GM23338 (cell line): ENCODE results near the gene EXOC4. TPM values are rescaled to one million over a fixed set of nuclear protein-coding genes. Genes with fewer than 3 reads are reported as not detected.

ENCODE experiments used
- ATAC-seq: fragments of 200-7000 bp; cut with Tn5 transposase; 3 replicates; pipeline ENCODE4 v1.9.1; 2020
- DNase-seq: peaks from one replicate; pipeline ENCODE4 v3.0.0-alpha.2; 2015; ENCODE audit warnings: low spot score
- H2AFZ ChIP-seq: fragments of 200-600 bp; sonication (generic); 2 replicates; pipeline ENCODE4 v1.8.0; 2016; ENCODE audit warnings: antibody characterized with exemption, mild to moderate bottlenecking, moderate library complexity
- H3F3A ChIP-seq: fragments of 200-600 bp; sonication (generic); replicated peaks from 2 replicates; pipeline ENCODE4 v1.8.0; 2017; ENCODE audit warnings: antibody characterized with exemption, mixed run types, low read depth
- H3K27ac ChIP-seq: fragments of 200-600 bp; sonication (generic); 2 replicates; pipeline ENCODE4 v1.6.1; 2016; ENCODE audit warnings: low read depth
- H3K27me3 ChIP-seq: fragments of 200-600 bp; sonication (generic); 2 replicates; pipeline ENCODE4 v1.8.0; 2016; ENCODE audit warnings: mild to moderate bottlenecking, mixed run types, moderate library complexity; ENCODE audit not compliant: insufficient read depth
- H3K36me3 ChIP-seq: fragments of 200-600 bp; sonication (generic); 2 replicates; pipeline ENCODE4 v1.8.0; 2016; ENCODE audit warnings: mild to moderate bottlenecking; ENCODE audit not compliant: insufficient read depth
- H3K4me1 ChIP-seq: fragments of 200-600 bp; sonication (generic); 2 replicates; pipeline ENCODE4 v1.8.0; 2016; ENCODE audit warnings: mild to moderate bottlenecking, moderate library complexity; ENCODE audit not compliant: insufficient read depth
- H3K4me2 ChIP-seq: fragments of 200-600 bp; sonication (generic); 2 replicates; pipeline ENCODE4 v1.7.1; 2017; ENCODE audit warnings: mixed run types
- H3K4me3 ChIP-seq: fragments of 200-600 bp; sonication (generic); 2 replicates; pipeline ENCODE4 v1.6.1; 2016; ENCODE audit warnings: mixed run types
- H3K79me2 ChIP-seq: fragments of 200-600 bp; sonication (generic); replicated peaks from 2 replicates; pipeline ENCODE4 v1.8.0; 2017; ENCODE audit warnings: mild to moderate bottlenecking; ENCODE audit not compliant: insufficient read depth
- H3K9me2 ChIP-seq: fragments of 200-600 bp; sonication (generic); 2 replicates; pipeline ENCODE4 v1.8.0; 2017; ENCODE audit not compliant: insufficient read depth
- H4K20me1 ChIP-seq: fragments of 200-600 bp; sonication (generic); replicated peaks from 2 replicates; pipeline ENCODE4 v1.8.0; 2017; ENCODE audit warnings: mild to moderate bottlenecking; ENCODE audit not compliant: insufficient read depth
- H3K27ac Mint-ChIP-seq: 2 replicates; pipeline ENCODE4 v1.8.0; 2020; ENCODE audit warnings: inconsistent platforms, mild to moderate bottlenecking, moderate library complexity, mixed read lengths
- H3K27me3 Mint-ChIP-seq: 3 replicates; pipeline ENCODE4 v1.8.0; 2022; ENCODE audit warnings: low read depth, mild to moderate bottlenecking, moderate library complexity, mixed read lengths, inconsistent platforms; ENCODE audit not compliant: insufficient read depth, poor library complexity
- H3K36me3 Mint-ChIP-seq: 3 replicates; pipeline ENCODE4 v1.8.0; 2021; ENCODE audit warnings: low read depth, mild to moderate bottlenecking, inconsistent platforms, moderate library complexity, mixed read lengths
- H3K4me1 Mint-ChIP-seq: 3 replicates; pipeline ENCODE4 v1.8.0; 2020; ENCODE audit warnings: mild to moderate bottlenecking, inconsistent platforms, mixed read lengths
- H3K4me3 Mint-ChIP-seq: 3 replicates; pipeline ENCODE4 v1.8.0; 2021; ENCODE audit warnings: moderate library complexity, mild to moderate bottlenecking, inconsistent platforms, mixed read lengths
- H3K9me3 Mint-ChIP-seq: 3 replicates; pipeline ENCODE4 v1.8.0; 2020; ENCODE audit warnings: moderate library complexity, mild to moderate bottlenecking, inconsistent platforms, mixed read lengths
- CREB1 ChIP-seq: fragments of 250-450 bp; sonication (Bioruptor Pico); IDR thresholded peaks from 2 replicates; pipeline ENCODE4 v1.5.0; 2020; ENCODE audit warnings: low read depth, mild to moderate bottlenecking, moderate library complexity
- EZH2 ChIP-seq: fragments of 200-600 bp; sonication (generic); IDR thresholded peaks from one replicate; pipeline ENCODE4 v1.8.0; 2017; ENCODE audit warnings: antibody characterized with exemption, mild to moderate bottlenecking, low read depth; ENCODE audit not compliant: unreplicated experiment
- EZH2phosphoT487 ChIP-seq: fragments of 200-600 bp; sonication (generic); IDR thresholded peaks from one replicate; pipeline ENCODE4 v1.8.1; 2018; ENCODE audit warnings: antibody characterized with exemption; ENCODE audit not compliant: unreplicated experiment
- JUNB ChIP-seq: IDR thresholded peaks from one replicate; pipeline ENCODE4 v1.6.1; 2016; ENCODE audit warnings: antibody characterized with exemption; ENCODE audit not compliant: unreplicated experiment
- NANOG ChIP-seq: IDR thresholded peaks from 2 replicates; pipeline ENCODE4 v1.6.1; 2016; ENCODE audit warnings: antibody characterized with exemption, borderline replicate concordance
- POLR2AphosphoS5 ChIP-seq: IDR thresholded peaks from 2 replicates; pipeline ENCODE4 v1.6.1; 2016; ENCODE audit warnings: antibody characterized with exemption, low read depth
- STAT1 ChIP-seq: IDR thresholded peaks from one replicate; pipeline ENCODE4 v1.6.1; 2016; ENCODE audit warnings: antibody characterized with exemption; ENCODE audit not compliant: unreplicated experiment
- ZNF114 ChIP-seq: fragments of 250-450 bp; sonication (Bioruptor Pico); IDR thresholded peaks from 2 replicates; pipeline ENCODE4 v1.5.0; 2020; ENCODE audit warnings: mild to moderate bottlenecking, moderate library complexity
- ZNF331 ChIP-seq: fragments of 250-450 bp; sonication (Bioruptor Pico); IDR thresholded peaks from 2 replicates; pipeline ENCODE4 v1.5.0; 2020; ENCODE audit warnings: low read depth, mild to moderate bottlenecking, moderate library complexity
- polyA plus RNA-seq: library from polyadenylated mRNA; unstranded; fragments of >200 nt; fragmentation: Nextera tagmentation; extraction: Ambion mirVana; gene quantifications from 2 replicates; pipeline ENCODE4 v1.2.1, GENCODE V29; 2016
- total RNA-seq: library from RNA; depleted of rRNA; stranded (reverse); fragments of >200 nt; shearing (Covaris generic); gene quantifications from 2 replicates; pipeline ENCODE4 v1.2.3, GENCODE V29; 2014
- TF ChIP-seq, protein P1 (sequence below): IDR thresholded peaks from one replicate; pipeline ENCODE4 v1.6.1; 2018; ENCODE audit warnings: antibody characterized with exemption; ENCODE audit not compliant: unreplicated experiment
- TF ChIP-seq, protein P2 (sequence below), 2 experiments: fragments of 200-600 bp in 1 of 2; sonication (generic) in 1 of 2; conservative IDR thresholded peaks; 2 replicates each; pipeline versions ENCODE4 v1.5.1 to v1.6.1; 2016 to 2017; ENCODE audit warnings: antibody characterized with exemption in 2 of 2, low read depth in 2 of 2, mild to moderate bottlenecking in 2 of 2, moderate library complexity in 1 of 2
- TF ChIP-seq, protein P3 (sequence below): fragments of 250-450 bp; sonication (Bioruptor Pico); IDR thresholded peaks from 2 replicates; pipeline ENCODE4 v1.5.0; 2020; ENCODE audit warnings: mild to moderate bottlenecking, moderate library complexity
- TF ChIP-seq, protein P4 (sequence below): IDR thresholded peaks from 2 replicates; pipeline ENCODE4 v1.6.1; 2016; ENCODE audit warnings: antibody characterized with exemption

Gene EXOC4
- total and polyA plus RNA-seq, 2 experiments from 2014 or later: 37.5 to 52.7 TPM

DNA sequence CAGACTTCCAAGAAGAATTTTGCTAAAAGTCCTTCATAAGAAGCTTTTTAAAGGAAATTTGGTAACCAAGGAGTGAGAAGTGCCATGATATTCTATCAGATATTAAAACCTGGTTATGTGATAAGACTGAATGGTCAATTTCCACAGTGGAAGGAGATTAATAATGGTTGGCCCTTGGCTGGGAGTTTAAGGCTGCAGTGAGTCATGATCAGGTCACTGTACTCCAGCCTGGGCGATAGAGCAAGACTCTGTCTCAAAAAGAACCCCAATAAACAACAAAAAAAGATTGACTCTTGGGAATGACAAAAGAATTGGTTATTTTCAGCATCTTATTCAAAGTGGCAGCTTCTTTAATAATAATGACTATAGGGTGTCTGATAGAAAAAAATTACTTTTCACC, 37.2 kb downstream of the EXOC4 start:
- ATAC-seq (no peak), DNase-seq (no peak)
- Mint-ChIP-seq H3K36me3 (peaks cover 13% of the 10 kb centered on the region), H3K9me3 (no peaks in the 10 kb centered on the region), H3K27me3 (no peaks in the 10 kb centered on the region), H3K27ac (no peak overlapping the region), H3K4me1 (peaks cover 11% of the 10 kb centered on the region; the same call in 2 of the 3 replicates), H3K4me3 (no peak overlapping the region)
- Histone ChIP-seq H2AFZ (no peak overlapping the region), H3F3A (no peaks in the 10 kb centered on the region), H3K4me1 (peaks cover 13% of the 10 kb centered on the region; the same call in 1 of the 2 replicates), H3K79me2 (0 out of 2 replicates have a peak, but pooled peaks cover 4% of the 10 kb centered on the region), H3K4me2 (no peak overlapping the region), H3K27ac (no peak overlapping the region), H3K4me3 (no peak overlapping the region), H4K20me1 (no peaks in the 10 kb centered on the region), H3K36me3 (peaks cover 4% of the 10 kb centered on the region; the same call in 1 of the 2 replicates), H3K27me3 (no peaks in the 10 kb centered on the region), H3K9me2 (no peaks in the 10 kb centered on the region)
- TF ChIP-seq, protein P1, sequence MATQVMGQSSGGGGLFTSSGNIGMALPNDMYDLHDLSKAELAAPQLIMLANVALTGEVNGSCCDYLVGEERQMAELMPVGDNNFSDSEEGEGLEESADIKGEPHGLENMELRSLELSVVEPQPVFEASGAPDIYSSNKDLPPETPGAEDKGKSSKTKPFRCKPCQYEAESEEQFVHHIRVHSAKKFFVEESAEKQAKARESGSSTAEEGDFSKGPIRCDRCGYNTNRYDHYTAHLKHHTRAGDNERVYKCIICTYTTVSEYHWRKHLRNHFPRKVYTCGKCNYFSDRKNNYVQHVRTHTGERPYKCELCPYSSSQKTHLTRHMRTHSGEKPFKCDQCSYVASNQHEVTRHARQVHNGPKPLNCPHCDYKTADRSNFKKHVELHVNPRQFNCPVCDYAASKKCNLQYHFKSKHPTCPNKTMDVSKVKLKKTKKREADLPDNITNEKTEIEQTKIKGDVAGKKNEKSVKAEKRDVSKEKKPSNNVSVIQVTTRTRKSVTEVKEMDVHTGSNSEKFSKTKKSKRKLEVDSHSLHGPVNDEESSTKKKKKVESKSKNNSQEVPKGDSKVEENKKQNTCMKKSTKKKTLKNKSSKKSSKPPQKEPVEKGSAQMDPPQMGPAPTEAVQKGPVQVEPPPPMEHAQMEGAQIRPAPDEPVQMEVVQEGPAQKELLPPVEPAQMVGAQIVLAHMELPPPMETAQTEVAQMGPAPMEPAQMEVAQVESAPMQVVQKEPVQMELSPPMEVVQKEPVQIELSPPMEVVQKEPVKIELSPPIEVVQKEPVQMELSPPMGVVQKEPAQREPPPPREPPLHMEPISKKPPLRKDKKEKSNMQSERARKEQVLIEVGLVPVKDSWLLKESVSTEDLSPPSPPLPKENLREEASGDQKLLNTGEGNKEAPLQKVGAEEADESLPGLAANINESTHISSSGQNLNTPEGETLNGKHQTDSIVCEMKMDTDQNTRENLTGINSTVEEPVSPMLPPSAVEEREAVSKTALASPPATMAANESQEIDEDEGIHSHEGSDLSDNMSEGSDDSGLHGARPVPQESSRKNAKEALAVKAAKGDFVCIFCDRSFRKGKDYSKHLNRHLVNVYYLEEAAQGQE: no peak
- TF ChIP-seq, protein P2, sequence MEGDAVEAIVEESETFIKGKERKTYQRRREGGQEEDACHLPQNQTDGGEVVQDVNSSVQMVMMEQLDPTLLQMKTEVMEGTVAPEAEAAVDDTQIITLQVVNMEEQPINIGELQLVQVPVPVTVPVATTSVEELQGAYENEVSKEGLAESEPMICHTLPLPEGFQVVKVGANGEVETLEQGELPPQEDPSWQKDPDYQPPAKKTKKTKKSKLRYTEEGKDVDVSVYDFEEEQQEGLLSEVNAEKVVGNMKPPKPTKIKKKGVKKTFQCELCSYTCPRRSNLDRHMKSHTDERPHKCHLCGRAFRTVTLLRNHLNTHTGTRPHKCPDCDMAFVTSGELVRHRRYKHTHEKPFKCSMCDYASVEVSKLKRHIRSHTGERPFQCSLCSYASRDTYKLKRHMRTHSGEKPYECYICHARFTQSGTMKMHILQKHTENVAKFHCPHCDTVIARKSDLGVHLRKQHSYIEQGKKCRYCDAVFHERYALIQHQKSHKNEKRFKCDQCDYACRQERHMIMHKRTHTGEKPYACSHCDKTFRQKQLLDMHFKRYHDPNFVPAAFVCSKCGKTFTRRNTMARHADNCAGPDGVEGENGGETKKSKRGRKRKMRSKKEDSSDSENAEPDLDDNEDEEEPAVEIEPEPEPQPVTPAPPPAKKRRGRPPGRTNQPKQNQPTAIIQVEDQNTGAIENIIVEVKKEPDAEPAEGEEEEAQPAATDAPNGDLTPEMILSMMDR (conservative IDR thresholded peaks at IDR 0.05; ENCODE audit: low read depth in 2 of 2): no peak
- TF ChIP-seq JUNB (no peak), POLR2AphosphoS5 (no peak), STAT1 (no peak), CREB1 (no peak), EZH2 (no peak), EZH2phosphoT487 (no peak), ZNF114 (CRISPR knock-in tag) (no peak), ZNF331 (no peak), NANOG (no peak)
- TF ChIP-seq, protein P3, sequence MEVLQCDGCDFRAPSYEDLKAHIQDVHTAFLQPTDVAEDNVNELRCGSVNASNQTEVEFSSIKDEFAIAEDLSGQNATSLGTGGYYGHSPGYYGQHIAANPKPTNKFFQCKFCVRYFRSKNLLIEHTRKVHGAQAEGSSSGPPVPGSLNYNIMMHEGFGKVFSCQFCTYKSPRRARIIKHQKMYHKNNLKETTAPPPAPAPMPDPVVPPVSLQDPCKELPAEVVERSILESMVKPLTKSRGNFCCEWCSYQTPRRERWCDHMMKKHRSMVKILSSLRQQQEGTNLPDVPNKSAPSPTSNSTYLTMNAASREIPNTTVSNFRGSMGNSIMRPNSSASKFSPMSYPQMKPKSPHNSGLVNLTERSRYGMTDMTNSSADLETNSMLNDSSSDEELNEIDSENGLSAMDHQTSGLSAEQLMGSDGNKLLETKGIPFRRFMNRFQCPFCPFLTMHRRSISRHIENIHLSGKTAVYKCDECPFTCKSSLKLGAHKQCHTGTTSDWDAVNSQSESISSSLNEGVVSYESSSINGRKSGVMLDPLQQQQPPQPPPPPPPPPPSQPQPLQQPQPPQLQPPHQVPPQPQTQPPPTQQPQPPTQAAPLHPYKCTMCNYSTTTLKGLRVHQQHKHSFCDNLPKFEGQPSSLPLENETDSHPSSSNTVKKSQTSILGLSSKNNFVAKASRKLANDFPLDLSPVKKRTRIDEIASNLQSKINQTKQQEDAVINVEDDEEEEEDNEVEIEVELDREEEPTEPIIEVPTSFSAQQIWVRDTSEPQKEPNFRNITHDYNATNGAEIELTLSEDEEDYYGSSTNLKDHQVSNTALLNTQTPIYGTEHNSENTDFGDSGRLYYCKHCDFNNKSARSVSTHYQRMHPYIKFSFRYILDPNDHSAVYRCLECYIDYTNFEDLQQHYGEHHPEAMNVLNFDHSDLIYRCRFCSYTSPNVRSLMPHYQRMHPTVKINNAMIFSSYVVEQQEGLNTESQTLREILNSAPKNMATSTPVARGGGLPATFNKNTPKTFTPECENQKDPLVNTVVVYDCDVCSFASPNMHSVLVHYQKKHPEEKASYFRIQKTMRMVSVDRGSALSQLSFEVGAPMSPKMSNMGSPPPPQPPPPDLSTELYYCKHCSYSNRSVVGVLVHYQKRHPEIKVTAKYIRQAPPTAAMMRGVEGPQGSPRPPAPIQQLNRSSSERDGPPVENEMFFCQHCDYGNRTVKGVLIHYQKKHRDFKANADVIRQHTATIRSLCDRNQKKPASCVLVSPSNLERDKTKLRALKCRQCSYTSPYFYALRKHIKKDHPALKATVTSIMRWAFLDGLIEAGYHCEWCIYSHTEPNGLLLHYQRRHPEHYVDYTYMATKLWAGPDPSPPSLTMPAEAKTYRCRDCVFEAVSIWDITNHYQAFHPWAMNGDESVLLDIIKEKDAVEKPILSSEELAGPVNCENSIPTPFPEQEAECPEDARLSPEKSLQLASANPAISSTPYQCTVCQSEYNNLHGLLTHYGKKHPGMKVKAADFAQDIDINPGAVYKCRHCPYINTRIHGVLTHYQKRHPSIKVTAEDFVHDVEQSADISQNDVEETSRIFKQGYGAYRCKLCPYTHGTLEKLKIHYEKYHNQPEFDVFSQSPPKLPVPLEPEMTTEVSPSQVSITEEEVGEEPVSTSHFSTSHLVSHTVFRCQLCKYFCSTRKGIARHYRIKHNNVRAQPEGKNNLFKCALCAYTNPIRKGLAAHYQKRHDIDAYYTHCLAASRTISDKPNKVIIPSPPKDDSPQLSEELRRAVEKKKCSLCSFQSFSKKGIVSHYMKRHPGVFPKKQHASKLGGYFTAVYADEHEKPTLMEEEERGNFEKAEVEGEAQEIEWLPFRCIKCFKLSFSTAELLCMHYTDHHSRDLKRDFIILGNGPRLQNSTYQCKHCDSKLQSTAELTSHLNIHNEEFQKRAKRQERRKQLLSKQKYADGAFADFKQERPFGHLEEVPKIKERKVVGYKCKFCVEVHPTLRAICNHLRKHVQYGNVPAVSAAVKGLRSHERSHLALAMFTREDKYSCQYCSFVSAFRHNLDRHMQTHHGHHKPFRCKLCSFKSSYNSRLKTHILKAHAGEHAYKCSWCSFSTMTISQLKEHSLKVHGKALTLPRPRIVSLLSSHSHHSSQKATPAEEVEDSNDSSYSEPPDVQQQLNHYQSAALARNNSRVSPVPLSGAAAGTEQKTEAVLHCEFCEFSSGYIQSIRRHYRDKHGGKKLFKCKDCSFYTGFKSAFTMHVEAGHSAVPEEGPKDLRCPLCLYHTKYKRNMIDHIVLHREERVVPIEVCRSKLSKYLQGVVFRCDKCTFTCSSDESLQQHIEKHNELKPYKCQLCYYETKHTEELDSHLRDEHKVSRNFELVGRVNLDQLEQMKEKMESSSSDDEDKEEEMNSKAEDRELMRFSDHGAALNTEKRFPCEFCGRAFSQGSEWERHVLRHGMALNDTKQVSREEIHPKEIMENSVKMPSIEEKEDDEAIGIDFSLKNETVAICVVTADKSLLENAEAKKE (CRISPR knock-in tag): no peak
- TF ChIP-seq, protein P4, sequence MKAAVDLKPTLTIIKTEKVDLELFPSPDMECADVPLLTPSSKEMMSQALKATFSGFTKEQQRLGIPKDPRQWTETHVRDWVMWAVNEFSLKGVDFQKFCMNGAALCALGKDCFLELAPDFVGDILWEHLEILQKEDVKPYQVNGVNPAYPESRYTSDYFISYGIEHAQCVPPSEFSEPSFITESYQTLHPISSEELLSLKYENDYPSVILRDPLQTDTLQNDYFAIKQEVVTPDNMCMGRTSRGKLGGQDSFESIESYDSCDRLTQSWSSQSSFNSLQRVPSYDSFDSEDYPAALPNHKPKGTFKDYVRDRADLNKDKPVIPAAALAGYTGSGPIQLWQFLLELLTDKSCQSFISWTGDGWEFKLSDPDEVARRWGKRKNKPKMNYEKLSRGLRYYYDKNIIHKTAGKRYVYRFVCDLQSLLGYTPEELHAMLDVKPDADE: no peak
